Measurements from ENCODE around the gene HMGN4.

DNA sequence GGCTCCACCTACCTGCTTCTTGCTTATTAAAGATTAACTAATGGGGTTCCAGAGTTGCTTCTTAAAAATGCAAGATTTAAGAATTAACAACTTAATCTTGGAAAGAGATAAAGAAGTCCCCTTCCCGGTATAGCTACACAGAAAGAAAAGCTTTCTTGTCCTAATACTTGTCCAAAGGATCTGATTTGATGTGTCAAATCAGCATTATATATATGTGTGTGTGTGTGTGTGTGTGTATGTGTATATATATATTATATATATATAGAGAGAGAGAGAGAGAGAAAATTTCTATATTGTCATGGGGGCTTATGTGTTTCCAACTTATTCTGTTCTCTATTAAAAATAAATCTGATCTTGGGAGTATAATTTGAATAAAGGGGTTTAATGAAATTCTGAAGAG lies 4.6 kb upstream of the HMGN4 start:
- TF ChIP-seq POLR2A (IDR thresholded peaks at IDR 0.05; ENCODE audit: low read length) (no peak), GATA1 (IDR thresholded peaks at IDR 0.05; ENCODE audit: low read depth, low read length) (no peak)
